GM23248 (cell line): ENCODE results near the gene MTHFSD.

Experiments used
- EZH2 ChIP-seq: fragments of 200-600 bp; sonication (generic); IDR thresholded peaks from 2 replicates; pipeline ENCODE4 v1.6.1; 2018; ENCODE audit warnings: antibody characterized with exemption, mild to moderate bottlenecking; ENCODE audit not compliant: insufficient read depth, poor library complexity, severe bottlenecking
- EZH2phosphoT487 ChIP-seq: fragments of 200-600 bp; sonication (generic); IDR thresholded peaks from 2 replicates; pipeline ENCODE4 v1.6.1; 2018; ENCODE audit warnings: antibody characterized with exemption, moderate library complexity, mild to moderate bottlenecking, low read depth; ENCODE audit not compliant: insufficient read depth

GRCh38 chr16:86578061-86578599, 23.1 kb upstream of the MTHFSD start, which contains the start of gene FOXL1:
- TF ChIP-seq EZH2 = no peak
- TF ChIP-seq EZH2phosphoT487 = no peak
